PC-9 (cell line): Measurements from ENCODE around the gene CNTN6. TPM values are rescaled to one million over a fixed set of nuclear protein-coding genes. Genes with fewer than 3 reads are reported as not detected.

ENCODE experiments used
- BruUV-seq: library from RNA; stranded (reverse); fragments of 400-500 nt; replicated peaks from 2 replicates; lab custom pipeline; 2021; lab: Mats Ljungman, UMichigan
- CTCF ChIA-PET: fragments of 300-600 bp; sonication (Branson Sonifier 250); formaldehyde crosslinking; loops from one replicate; lab custom pipeline; 2022; ENCODE audit warnings: antibody characterized with exemption; lab: Charles Lee
- POLR2A ChIA-PET: fragments of 300-600 bp; sonication (Branson Sonifier 250); formaldehyde crosslinking; loops from one replicate; lab custom pipeline; 2022; ENCODE audit warnings: antibody characterized with exemption; ENCODE audit not compliant: unreplicated experiment; lab: Charles Lee
- DNase-seq, 2 experiments: peaks; one replicate each; pipeline versions ENCODE4 v3.0.0 to v3.0.0-alpha.2; 2015 to 2022; ENCODE audit warnings: mixed read lengths in 1 of 2
- H2AFZ ChIP-seq: fragments of 200-600 bp; sonication (generic); 2 replicates; pipeline ENCODE4 v1.8.1; 2017; ENCODE audit warnings: antibody characterized with exemption
- H3F3A ChIP-seq: fragments of 200-600 bp; sonication (generic); 2 replicates; pipeline ENCODE4 v1.8.1; 2017; ENCODE audit warnings: antibody characterized with exemption, mild to moderate bottlenecking, low read depth; ENCODE audit not compliant: insufficient read depth
- H3K27ac ChIP-seq: fragments of 200-600 bp; sonication (generic); 2 replicates; pipeline ENCODE4 v1.6.1; 2016; ENCODE audit warnings: mixed run types
- H3K27me3 ChIP-seq: fragments of 200-600 bp; sonication (generic); 2 replicates; pipeline ENCODE4 v1.6.1; 2016; ENCODE audit warnings: low read depth, mixed run types; ENCODE audit not compliant: insufficient read depth
- H3K36me3 ChIP-seq: fragments of 200-600 bp; sonication (generic); 2 replicates; pipeline ENCODE4 v1.6.1; 2016; ENCODE audit warnings: low read depth, mixed run types
- H3K4me1 ChIP-seq: fragments of 200-600 bp; sonication (generic); replicated peaks from 2 replicates; pipeline ENCODE4 v1.6.1; 2016; ENCODE audit warnings: mixed run types; ENCODE audit not compliant: insufficient read depth
- H3K4me2 ChIP-seq: fragments of 200-600 bp; sonication (generic); 2 replicates; pipeline ENCODE4 v1.6.1; 2017; ENCODE audit warnings: mixed run types
- H3K4me3 ChIP-seq: fragments of 200-600 bp; sonication (generic); 2 replicates; pipeline ENCODE4 v1.6.1; 2016; ENCODE audit warnings: mixed run types
- H3K79me2 ChIP-seq: fragments of 200-600 bp; sonication (generic); 2 replicates; pipeline ENCODE4 v1.6.1; 2017; ENCODE audit warnings: low read depth, mixed run types
- H3K9me2 ChIP-seq: fragments of 200-600 bp; sonication (generic); 2 replicates; pipeline ENCODE4 v1.8.1; 2017; ENCODE audit warnings: mild to moderate bottlenecking; ENCODE audit not compliant: insufficient read depth
- H3K9me3 ChIP-seq: fragments of 200-600 bp; sonication (generic); 2 replicates; pipeline ENCODE4 v1.8.1; 2016; ENCODE audit warnings: low read depth; ENCODE audit not compliant: insufficient read depth
- H4K20me1 ChIP-seq: fragments of 200-600 bp; sonication (generic); 2 replicates; pipeline ENCODE4 v1.8.1; 2017; ENCODE audit not compliant: insufficient read depth
- EZH2 ChIP-seq: fragments of 200-600 bp; sonication (generic); IDR thresholded peaks from 2 replicates; pipeline ENCODE4 v1.8.0; 2017; ENCODE audit warnings: antibody characterized with exemption, low read depth
- intact Hi-C: fragments of 100-400 bp; cut with micrococcal nuclease; formaldehyde crosslinking; loops from one replicate; pipeline ENCODE4 v1.10.0; 2022; ENCODE audit not compliant: unreplicated experiment
- total RNA-seq: library from RNA; stranded (reverse); gene quantifications from 2 replicates; pipeline ENCODE4 v1.2.3, GENCODE V29; 2021
- TF ChIP-seq, protein P1 (sequence below): fragments of 200-600 bp; sonication (generic); conservative IDR thresholded peaks from 2 replicates; pipeline ENCODE4 v1.6.1; 2017; ENCODE audit warnings: mixed run types, antibody characterized with exemption, mild to moderate bottlenecking, moderate library complexity

Gene CNTN6
- total RNA-seq, 1 experiment from 2014 or later: not detected

DNA sequence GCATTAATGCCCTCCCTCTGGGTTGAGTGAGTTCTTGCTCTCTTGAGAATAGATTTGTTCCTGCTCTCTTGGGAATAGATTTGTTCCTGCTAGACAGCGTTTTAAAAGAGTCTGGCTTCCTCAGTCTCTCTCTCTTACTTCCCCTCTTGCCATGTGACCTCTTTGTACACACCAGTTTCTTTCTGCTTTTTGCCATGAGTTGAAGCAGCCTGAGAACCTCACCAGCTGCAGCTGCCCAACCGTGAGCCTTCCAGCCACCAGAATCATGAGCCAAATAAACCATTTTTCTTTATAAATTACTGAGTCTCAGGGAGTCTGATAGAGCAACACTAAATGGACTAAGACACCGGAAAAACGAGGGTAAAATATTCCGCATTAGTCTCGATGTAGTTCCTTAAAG is 253.6 kb downstream of the CNTN6 start:
- POLR2A ChIA-PET: no interaction called here
- no TSS peak for BruUV-seq
- Histone ChIP-seq H4K20me1 (no peaks in the 10 kb centered on the region), H3K9me2 (no peaks in the 10 kb centered on the region), H3F3A (no peaks in the 10 kb centered on the region), H3K4me1 (no peaks in the 10 kb centered on the region), H3K27ac (no peak overlapping the region), H3K79me2 (no peaks in the 10 kb centered on the region), H3K4me2 (no peak overlapping the region), H2AFZ (no peak overlapping the region), H3K36me3 (no peaks in the 10 kb centered on the region), H3K27me3 (no peaks in the 10 kb centered on the region), H3K9me3 (no peaks in the 10 kb centered on the region), H3K4me3 (no peak overlapping the region)
- TF ChIP-seq EZH2: no peak
- TF ChIP-seq, protein P1, sequence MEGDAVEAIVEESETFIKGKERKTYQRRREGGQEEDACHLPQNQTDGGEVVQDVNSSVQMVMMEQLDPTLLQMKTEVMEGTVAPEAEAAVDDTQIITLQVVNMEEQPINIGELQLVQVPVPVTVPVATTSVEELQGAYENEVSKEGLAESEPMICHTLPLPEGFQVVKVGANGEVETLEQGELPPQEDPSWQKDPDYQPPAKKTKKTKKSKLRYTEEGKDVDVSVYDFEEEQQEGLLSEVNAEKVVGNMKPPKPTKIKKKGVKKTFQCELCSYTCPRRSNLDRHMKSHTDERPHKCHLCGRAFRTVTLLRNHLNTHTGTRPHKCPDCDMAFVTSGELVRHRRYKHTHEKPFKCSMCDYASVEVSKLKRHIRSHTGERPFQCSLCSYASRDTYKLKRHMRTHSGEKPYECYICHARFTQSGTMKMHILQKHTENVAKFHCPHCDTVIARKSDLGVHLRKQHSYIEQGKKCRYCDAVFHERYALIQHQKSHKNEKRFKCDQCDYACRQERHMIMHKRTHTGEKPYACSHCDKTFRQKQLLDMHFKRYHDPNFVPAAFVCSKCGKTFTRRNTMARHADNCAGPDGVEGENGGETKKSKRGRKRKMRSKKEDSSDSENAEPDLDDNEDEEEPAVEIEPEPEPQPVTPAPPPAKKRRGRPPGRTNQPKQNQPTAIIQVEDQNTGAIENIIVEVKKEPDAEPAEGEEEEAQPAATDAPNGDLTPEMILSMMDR: no peak
- intact Hi-C loops: no loop called here
- no peak for DNase-seq
- CTCF ChIA-PET: no interaction called here

- no peaks in the 10 kb centered on the region for H3K9me3 ChIP-seq
- no peaks in the 10 kb centered on the region for H3F3A ChIP-seq
- POLR2A ChIA-PET: no interaction called here
- H3K27ac ChIP-seq: no peak overlapping the region
- intact Hi-C loops: no loop called here
- no peaks in the 10 kb centered on the region for H4K20me1 ChIP-seq
- no peaks in the 10 kb centered on the region for H3K36me3 ChIP-seq
- no peak overlapping the region for H2AFZ ChIP-seq
- H3K27me3 ChIP-seq: no peaks in the 10 kb centered on the region
- no peak overlapping the region for H3K4me2 ChIP-seq
- no TSS peak for BruUV-seq
- CTCF ChIA-PET: no interaction called here
- no peaks in the 10 kb centered on the region for H3K79me2 ChIP-seq
- no peaks in the 10 kb centered on the region for H3K9me2 ChIP-seq
- no peaks in the 10 kb centered on the region for H3K4me1 ChIP-seq
- DNase-seq: no peak
- H3K4me3 ChIP-seq: no peak overlapping the region
- TF ChIP-seq EZH2: no peak
- TF ChIP-seq, protein P1: no peak
Observed at GRCh38 chr3:1348547-1348946, 255.7 kb downstream of the CNTN6 start.

DNA sequence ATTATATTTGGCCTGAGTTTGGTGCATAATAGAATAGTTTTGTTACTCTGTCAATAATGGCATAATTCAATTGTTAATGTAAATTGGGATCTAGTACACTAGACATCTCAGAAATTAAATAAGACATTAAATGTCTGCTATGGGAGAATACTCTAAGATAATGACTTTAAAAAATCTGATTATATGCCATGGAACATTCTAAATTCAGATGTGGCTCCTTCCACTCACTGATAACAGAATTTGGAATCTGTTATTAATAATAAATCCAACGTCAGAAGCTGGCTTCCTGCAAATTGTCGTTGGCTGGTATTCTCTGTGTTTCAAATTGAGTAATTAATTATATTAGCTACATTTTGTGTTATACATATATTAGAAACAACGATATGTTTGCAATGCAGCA is 258.1 kb downstream of the CNTN6 start:
- Histone ChIP-seq H3F3A (no peaks in the 10 kb centered on the region), H3K4me1 (no peaks in the 10 kb centered on the region), H4K20me1 (no peaks in the 10 kb centered on the region), H3K9me2 (no peaks in the 10 kb centered on the region), H3K27ac (no peak overlapping the region), H3K27me3 (no peaks in the 10 kb centered on the region), H3K36me3 (no peaks in the 10 kb centered on the region), H3K79me2 (no peaks in the 10 kb centered on the region), H2AFZ (no peak overlapping the region), H3K4me2 (no peak overlapping the region), H3K4me3 (no peak overlapping the region), H3K9me3 (no peaks in the 10 kb centered on the region)
- BruUV-seq: no TSS peak
- intact Hi-C loops: no loop called here
- POLR2A ChIA-PET: no interaction called here
- TF ChIP-seq, protein P1: no peak
- TF ChIP-seq EZH2: no peak
- CTCF ChIA-PET: no interaction called here
- no peak for DNase-seq
